Measurements from ENCODE around the gene HSP90AA1.
"Not testable (repeated sequence)": the region's sequence is repeated elsewhere in the genome, so short reads cannot be mapped to it uniquely, and the experiment has no call there.

DNA sequence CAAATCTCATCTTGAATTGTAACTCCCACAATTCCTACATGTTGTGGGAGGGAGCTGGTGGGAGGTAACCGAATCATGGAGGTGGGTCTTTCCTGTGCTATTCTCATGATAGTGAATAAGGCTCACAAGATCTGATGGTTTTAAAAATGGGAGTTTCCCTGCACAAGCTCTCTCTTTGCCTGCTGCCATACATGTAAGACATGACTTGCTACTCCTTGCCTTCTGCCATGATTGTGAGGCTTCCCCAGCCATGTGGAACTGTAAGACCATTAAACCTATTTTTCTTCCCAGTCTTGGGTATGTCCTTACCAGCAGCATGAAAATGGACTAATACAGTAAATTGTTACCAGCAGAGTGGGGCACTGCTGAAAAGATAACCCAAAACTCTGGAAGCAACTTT, 22.5 kb upstream of the HSP90AA1 start:
- TF ChIP-seq, protein P1, sequence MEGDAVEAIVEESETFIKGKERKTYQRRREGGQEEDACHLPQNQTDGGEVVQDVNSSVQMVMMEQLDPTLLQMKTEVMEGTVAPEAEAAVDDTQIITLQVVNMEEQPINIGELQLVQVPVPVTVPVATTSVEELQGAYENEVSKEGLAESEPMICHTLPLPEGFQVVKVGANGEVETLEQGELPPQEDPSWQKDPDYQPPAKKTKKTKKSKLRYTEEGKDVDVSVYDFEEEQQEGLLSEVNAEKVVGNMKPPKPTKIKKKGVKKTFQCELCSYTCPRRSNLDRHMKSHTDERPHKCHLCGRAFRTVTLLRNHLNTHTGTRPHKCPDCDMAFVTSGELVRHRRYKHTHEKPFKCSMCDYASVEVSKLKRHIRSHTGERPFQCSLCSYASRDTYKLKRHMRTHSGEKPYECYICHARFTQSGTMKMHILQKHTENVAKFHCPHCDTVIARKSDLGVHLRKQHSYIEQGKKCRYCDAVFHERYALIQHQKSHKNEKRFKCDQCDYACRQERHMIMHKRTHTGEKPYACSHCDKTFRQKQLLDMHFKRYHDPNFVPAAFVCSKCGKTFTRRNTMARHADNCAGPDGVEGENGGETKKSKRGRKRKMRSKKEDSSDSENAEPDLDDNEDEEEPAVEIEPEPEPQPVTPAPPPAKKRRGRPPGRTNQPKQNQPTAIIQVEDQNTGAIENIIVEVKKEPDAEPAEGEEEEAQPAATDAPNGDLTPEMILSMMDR (IDR thresholded peaks at IDR 0.05 in 4 of 5, conservative IDR thresholded peaks at IDR 0.05 in 1 of 5), result not testable (repeated sequence)
- not testable (repeated sequence) for TF ChIP-seq POLR2A (IDR thresholded peaks at IDR 0.05)

All from gastrocnemius medialis (tissue), 4 donors.